HUES6 (cell line): ENCODE measurements around the gene OCA2.
"Not testable (repeated sequence)": the region's sequence is repeated elsewhere in the genome, so short reads cannot be mapped to it uniquely, and the experiment has no call there.

ENCODE experiments used
- H3K27ac ChIP-seq: 2 replicates; pipeline ENCODE4 v1.7.0; 2013; ENCODE audit warnings: low read depth, mild to moderate bottlenecking, low read length, inconsistent platforms
- H3K27me3 ChIP-seq: 2 replicates; pipeline ENCODE4 v1.6.1; 2013; ENCODE audit warnings: low read length; ENCODE audit not compliant: control insufficient read depth, insufficient read depth
- H3K36me3 ChIP-seq: 2 replicates; pipeline ENCODE4 v1.6.1; 2013; ENCODE audit warnings: low read length; ENCODE audit not compliant: control insufficient read depth, insufficient read depth
- H3K4me1 ChIP-seq: 2 replicates; pipeline ENCODE4 v1.6.1; 2013; ENCODE audit warnings: low read length; ENCODE audit not compliant: control insufficient read depth, insufficient read depth
- H3K4me3 ChIP-seq: 2 replicates; pipeline ENCODE4 v1.5.1; 2013; ENCODE audit warnings: low read depth, low read length
- H3K9ac ChIP-seq: one replicate; pipeline ENCODE4 v1.6.1; 2013; ENCODE audit warnings: mild to moderate bottlenecking, low read length
- H3K9me3 ChIP-seq: 2 replicates; pipeline ENCODE4 v1.6.1; 2013; ENCODE audit warnings: low read depth, low read length; ENCODE audit not compliant: control insufficient read depth, insufficient read depth

OCA2 gene

GRCh38 chr15:27851858-27852210 lies 247.3 kb downstream of the OCA2 start:
- Histone ChIP-seq H3K9me3 (peaks cover 10% of the 10 kb centered on the region), H3K27me3 (no peaks in the 10 kb centered on the region), H3K27ac (no peak overlapping the region), H3K4me3 (no peak overlapping the region), H3K4me1 (no peaks in the 10 kb centered on the region), H3K9ac (no peak overlapping the region), H3K36me3 (no peaks in the 10 kb centered on the region)

- H3K27me3 ChIP-seq: no peaks in the 10 kb centered on the region
- peaks cover 10% of the 10 kb centered on the region for H3K9me3 ChIP-seq
- H3K4me1 ChIP-seq: no peaks in the 10 kb centered on the region
- no peak overlapping the region for H3K4me3 ChIP-seq
- H3K9ac ChIP-seq: no peak overlapping the region
- H3K36me3 ChIP-seq: no peaks in the 10 kb centered on the region
- H3K27ac ChIP-seq: no peak overlapping the region
These were observed 247.9 kb downstream of the OCA2 start for GRCh38 chr15:27850981-27851857.

DNA sequence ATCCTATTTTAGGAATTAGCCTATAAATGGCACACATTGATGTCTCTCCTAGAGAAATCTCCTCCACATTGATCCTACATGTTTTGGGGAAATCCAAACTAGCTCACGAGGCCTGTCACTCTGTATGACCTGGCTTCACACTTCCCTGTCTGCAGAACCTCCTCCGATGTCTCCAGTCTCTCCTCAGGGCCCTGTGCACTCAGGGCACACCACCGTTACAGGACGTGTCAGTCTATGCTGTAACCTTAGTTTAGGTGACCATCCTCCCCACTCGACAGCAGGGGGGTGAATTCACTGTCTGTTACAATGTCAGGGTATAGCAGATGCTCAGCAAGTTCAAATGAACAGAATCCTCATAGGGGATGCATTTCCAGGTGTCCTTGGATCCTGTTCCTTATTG lies 249.1 kb downstream of the OCA2 start:
- no peaks in the 10 kb centered on the region for H3K4me1 ChIP-seq
- H3K36me3 ChIP-seq: no peaks in the 10 kb centered on the region
- H3K27me3 ChIP-seq: no peaks in the 10 kb centered on the region
- no peak overlapping the region for H3K27ac ChIP-seq
- H3K4me3 ChIP-seq: no peak overlapping the region
- peaks cover 10% of the 10 kb centered on the region for H3K9me3 ChIP-seq
- no peak overlapping the region for H3K9ac ChIP-seq

DNA sequence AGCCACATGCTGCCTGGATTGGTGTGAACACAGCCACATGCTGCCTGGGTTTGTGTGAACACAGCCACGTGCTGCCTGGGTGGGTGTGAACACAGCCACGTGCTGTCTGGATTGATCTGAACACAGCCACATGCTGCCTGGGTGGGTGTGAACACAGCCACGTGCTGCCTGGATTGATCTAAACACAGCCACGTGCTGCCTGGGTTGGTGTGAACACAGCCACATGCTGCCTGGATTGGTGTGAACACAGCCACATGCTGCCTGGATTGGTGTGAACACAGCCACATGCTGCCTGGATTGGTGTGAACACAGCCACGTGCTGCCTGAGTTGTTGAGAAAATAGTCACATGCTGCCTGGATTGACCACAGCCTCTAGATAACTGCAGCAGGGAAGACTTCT lies 250.2 kb downstream of the OCA2 start:
- not testable (repeated sequence) for H3K36me3 ChIP-seq, H3K4me1 ChIP-seq, H3K9me3 ChIP-seq, H3K4me3 ChIP-seq, H3K9ac ChIP-seq, H3K27ac ChIP-seq, H3K27me3 ChIP-seq

DNA sequence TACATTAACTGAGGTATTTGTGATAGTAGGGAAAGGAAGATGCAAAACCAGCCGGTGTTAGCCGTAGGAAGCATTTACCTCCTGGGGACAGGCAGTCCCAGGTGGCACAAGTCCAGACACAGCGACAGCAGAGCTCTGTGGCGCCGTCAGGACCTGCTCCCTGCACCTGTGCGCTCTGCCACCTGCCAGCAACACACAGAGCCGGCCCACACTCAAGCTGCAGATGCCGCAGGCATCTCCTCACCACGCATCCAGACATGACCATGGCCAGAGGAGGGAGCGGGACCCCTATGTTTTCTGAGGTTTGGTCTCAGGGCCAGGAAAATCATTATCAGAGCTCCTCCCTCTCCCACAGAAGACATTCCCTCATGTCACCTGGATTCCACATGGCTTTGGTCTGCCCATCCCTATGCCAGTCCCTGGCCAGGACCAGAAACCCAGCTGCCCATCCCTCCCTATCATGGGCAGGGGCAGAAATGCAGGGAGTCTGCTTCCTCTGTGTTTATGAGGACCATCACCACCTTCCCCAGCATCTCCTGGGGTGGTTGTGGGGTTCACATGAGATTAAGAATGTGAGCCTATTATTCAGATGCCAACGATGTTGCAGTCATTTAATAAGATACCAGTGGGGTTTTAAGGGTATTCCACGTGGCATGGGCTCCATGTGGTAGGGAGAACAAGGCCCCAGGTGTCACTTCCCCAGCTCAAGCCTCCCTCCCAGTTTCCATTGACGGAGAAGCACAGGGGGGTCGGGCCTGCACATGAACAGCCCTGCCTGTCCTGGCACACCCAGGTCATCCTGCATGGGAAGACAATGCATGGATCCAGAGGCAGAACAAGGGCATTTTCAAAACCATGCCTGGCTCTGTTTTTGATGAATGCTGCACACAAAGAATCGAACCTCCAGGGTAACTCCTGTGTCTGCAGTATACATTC lies 251.1 kb downstream of the OCA2 start:
- Histone ChIP-seq H3K9me3 (peaks cover 10% of the 10 kb centered on the region), H3K27me3 (no peaks in the 10 kb centered on the region), H3K27ac (no peak overlapping the region), H3K4me1 (no peaks in the 10 kb centered on the region), H3K4me3 (no peak overlapping the region), H3K9ac (no peak overlapping the region), H3K36me3 (no peaks in the 10 kb centered on the region)

- H3K27me3 ChIP-seq: no peaks in the 10 kb centered on the region
- H3K36me3 ChIP-seq: no peaks in the 10 kb centered on the region
- no peak overlapping the region for H3K27ac ChIP-seq
- H3K9ac ChIP-seq: no peak overlapping the region
- no peaks in the 10 kb centered on the region for H3K4me1 ChIP-seq
- H3K4me3 ChIP-seq: no peak overlapping the region
- H3K9me3 ChIP-seq: peaks cover 10% of the 10 kb centered on the region
These were observed 252.3 kb downstream of the OCA2 start for GRCh38 chr15:27846722-27847395.

- peaks cover 10% of the 10 kb centered on the region for H3K9me3 ChIP-seq
These were observed 253.4 kb downstream of the OCA2 start for GRCh38 chr15:27845535-27846369.

DNA sequence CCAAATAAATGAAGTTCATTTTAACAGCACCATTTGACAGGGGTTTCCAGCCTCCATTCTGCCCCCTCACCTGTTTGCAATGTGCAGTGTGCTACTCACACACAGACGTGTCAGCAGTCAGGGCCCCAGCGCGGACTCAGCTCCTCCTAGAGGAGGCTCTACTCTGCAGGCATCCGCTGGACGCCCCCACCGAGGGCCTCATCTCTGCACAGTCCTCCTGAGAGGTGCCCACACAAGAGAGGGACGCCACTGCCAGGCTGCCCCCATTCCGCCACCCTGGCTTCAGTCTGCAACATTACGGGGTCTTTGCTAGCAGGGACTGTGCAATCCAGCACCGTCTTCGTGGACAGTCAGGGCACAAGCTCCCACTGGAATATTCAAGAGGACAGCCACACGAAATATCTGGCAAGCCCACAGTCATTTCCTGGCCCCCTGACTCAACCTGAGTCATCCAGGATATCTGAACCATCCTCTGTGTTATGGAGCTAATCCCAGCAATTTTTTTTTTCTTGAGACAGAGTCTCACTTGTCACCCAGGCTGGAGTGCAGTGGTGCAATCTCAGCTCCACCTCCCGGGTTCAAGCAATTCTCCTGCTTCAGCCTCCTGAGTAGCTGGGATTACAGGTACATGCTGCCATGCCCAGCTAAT lies 255.0 kb downstream of the OCA2 start:
- Histone ChIP-seq H3K27ac (no peak overlapping the region), H3K36me3 (no peaks in the 10 kb centered on the region), H3K27me3 (no peaks in the 10 kb centered on the region), H3K4me1 (no peaks in the 10 kb centered on the region), H3K9ac (no peak overlapping the region), H3K4me3 (no peak overlapping the region), H3K9me3 (peaks cover 6% of the 10 kb centered on the region)

More at GRCh38 chr15:27845535-27846369, 253.4 kb downstream of the OCA2 start:
- Histone ChIP-seq H3K4me3 (no peak overlapping the region), H3K27me3 (no peaks in the 10 kb centered on the region), H3K4me1 (no peaks in the 10 kb centered on the region), H3K27ac (no peak overlapping the region), H3K9ac (no peak overlapping the region), H3K36me3 (no peaks in the 10 kb centered on the region)

GRCh38 chr15:27843146-27843545 lies 256.0 kb downstream of the OCA2 start:
- no peaks in the 10 kb centered on the region for H3K4me1 ChIP-seq
- no peak overlapping the region for H3K27ac ChIP-seq
- no peak overlapping the region for H3K4me3 ChIP-seq
- H3K36me3 ChIP-seq: no peaks in the 10 kb centered on the region
- H3K9ac ChIP-seq: no peak overlapping the region
- H3K9me3 ChIP-seq: no peaks in the 10 kb centered on the region
- H3K27me3 ChIP-seq: no peaks in the 10 kb centered on the region

DNA sequence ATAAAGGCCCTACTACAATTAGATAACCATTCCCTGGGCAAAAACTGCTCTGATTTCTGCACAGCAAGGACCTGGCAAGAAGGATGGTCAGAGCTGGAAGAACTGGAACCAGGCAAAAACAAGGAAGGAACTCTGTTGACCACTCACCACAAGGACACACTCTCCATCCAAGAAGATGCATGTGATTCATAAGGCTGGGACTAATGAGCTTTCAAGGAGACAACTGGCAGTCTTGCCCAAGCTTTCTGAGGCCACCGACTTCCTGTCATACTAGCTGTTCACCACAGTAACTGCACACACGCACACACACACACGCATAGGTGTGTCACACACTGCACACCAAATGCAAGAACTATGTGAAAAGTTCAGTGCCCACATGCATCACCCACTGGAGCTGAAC lies 256.6 kb downstream of the OCA2 start:
- H3K36me3 ChIP-seq: no peaks in the 10 kb centered on the region
- no peak overlapping the region for H3K27ac ChIP-seq
- no peaks in the 10 kb centered on the region for H3K27me3 ChIP-seq
- H3K4me1 ChIP-seq: no peaks in the 10 kb centered on the region
- no peak overlapping the region for H3K4me3 ChIP-seq
- no peaks in the 10 kb centered on the region for H3K9me3 ChIP-seq
- no peak overlapping the region for H3K9ac ChIP-seq
